HEK293 (cell line): ENCODE results near the gene EIF1B.

Source experiments
- CTCF ChIA-PET: fragments of 350-600 bp; formaldehyde crosslinking; extraction: SDS; loops from one replicate; lab custom pipeline; 2021; ENCODE audit warnings: antibody characterized with exemption; lab: Yijun Ruan, JAX
- POLR2A ChIA-PET: fragments of 300-600 bp; formaldehyde crosslinking; extraction: SDS; loops from one replicate; lab custom pipeline; 2020; ENCODE audit warnings: antibody characterized with exemption, inconsistent platforms; lab: Yijun Ruan, JAX
- H3K27ac ChIP-seq: fragments of 200-500 bp; sonication (Bioruptor generic); 2 replicates; pipeline ENCODE4 v1.5.1; 2014; ENCODE audit warnings: low read depth, low read length, control low read depth, inconsistent platforms; ENCODE audit errors: extremely low read depth
- H3K36me3 ChIP-seq, 2 experiments: fragments of 200-500 bp in 1 of 2; sonication (Bioruptor generic) in 1 of 2; 1 replicate in 1 of 2; 2 replicates in 1 of 2; pipeline ENCODE4 v1.5.1; 2014 to 2017; ENCODE audit warnings: inconsistent platforms in 2 of 2, low read length in 2 of 2; ENCODE audit not compliant: control insufficient read depth in 2 of 2, insufficient read depth in 1 of 2
- H3K4me1 ChIP-seq: fragments of 200-500 bp; sonication (Bioruptor generic); 2 replicates; pipeline ENCODE4 v1.5.1; 2014; ENCODE audit warnings: mild to moderate bottlenecking, low read length, inconsistent platforms; ENCODE audit not compliant: control insufficient read depth, insufficient read depth
- H3K4me3 ChIP-seq: 2 replicates; pipeline ENCODE4 v1.5.1; 2011; ENCODE audit warnings: low read depth, mild to moderate bottlenecking, control low read depth, low read length, moderate library complexity
- H3K9me3 ChIP-seq: fragments of 200-500 bp; sonication (Bioruptor generic); 2 replicates; pipeline ENCODE4 v1.5.1; 2014; ENCODE audit warnings: low read depth, low read length, inconsistent platforms; ENCODE audit not compliant: control insufficient read depth, insufficient read depth
- EGR2 ChIP-seq: fragments of 450-650 bp; formaldehyde crosslinking; IDR thresholded peaks from 2 replicates; pipeline ENCODE4 v1.5.1; 2016; ENCODE audit warnings: low read depth, missing biosample characterization, missing genetic modification characterization
- OVOL3 ChIP-seq: fragments of 450-650 bp; formaldehyde crosslinking; IDR thresholded peaks from 2 replicates; pipeline ENCODE4 v1.5.1; 2016; ENCODE audit warnings: missing biosample characterization, missing genetic modification characterization
- RBAK ChIP-seq: fragments of 450-650 bp; formaldehyde crosslinking; IDR thresholded peaks from 2 replicates; pipeline ENCODE4 v1.5.1; 2016; ENCODE audit warnings: missing biosample characterization, missing genetic modification characterization
- TRIM28 ChIP-seq: IDR thresholded peaks from 2 replicates; pipeline ENCODE4 v1.6.1; 2011; ENCODE audit warnings: low read length, control low read depth, borderline replicate concordance
- YY1 ChIP-seq: fragments of 450-650 bp; formaldehyde crosslinking; IDR thresholded peaks from 2 replicates; pipeline ENCODE4 v1.5.1; 2018; ENCODE audit warnings: missing biosample characterization, missing genetic modification characterization
- YY2 ChIP-seq: fragments of 450-650 bp; formaldehyde crosslinking; IDR thresholded peaks from 2 replicates; pipeline ENCODE4 v1.5.1; 2016; ENCODE audit warnings: missing biosample characterization, missing genetic modification characterization
- ZBTB17 ChIP-seq: fragments of 450-650 bp; formaldehyde crosslinking; IDR thresholded peaks from 2 replicates; pipeline ENCODE4 v1.5.1; 2016; ENCODE audit warnings: missing biosample characterization, missing genetic modification characterization
- ZNF114 ChIP-seq: fragments of 450-650 bp; formaldehyde crosslinking; IDR thresholded peaks from 2 replicates; pipeline ENCODE4 v1.5.0; 2017; ENCODE audit warnings: missing biosample characterization, missing genetic modification characterization
- ZNF211 ChIP-seq: fragments of 450-650 bp; formaldehyde crosslinking; IDR thresholded peaks from 2 replicates; pipeline ENCODE4 v1.5.1; 2016; ENCODE audit warnings: low read depth, missing biosample characterization, missing genetic modification characterization
- ZNF239 ChIP-seq: fragments of 450-650 bp; formaldehyde crosslinking; IDR thresholded peaks from 2 replicates; pipeline ENCODE4 v1.5.1; 2016; ENCODE audit warnings: missing biosample characterization, missing genetic modification characterization
- ZNF529 ChIP-seq: fragments of 450-650 bp; formaldehyde crosslinking; IDR thresholded peaks from 2 replicates; pipeline ENCODE4 v1.5.1; 2017; ENCODE audit warnings: missing genetic modification characterization, missing biosample characterization; ENCODE audit not compliant: insufficient replicate concordance
- ZNF610 ChIP-seq: fragments of 450-650 bp; formaldehyde crosslinking; IDR thresholded peaks from 2 replicates; pipeline ENCODE4 v1.5.1; 2016; ENCODE audit warnings: missing biosample characterization, missing genetic modification characterization, borderline replicate concordance
- ZNF658 ChIP-seq: fragments of 450-650 bp; formaldehyde crosslinking; IDR thresholded peaks from 2 replicates; pipeline ENCODE4; 2016; ENCODE audit warnings: missing biosample characterization, missing genetic modification characterization
- ZNF664 ChIP-seq: fragments of 450-650 bp; formaldehyde crosslinking; IDR thresholded peaks from 2 replicates; pipeline ENCODE4 v1.5.1; 2016; ENCODE audit warnings: missing biosample characterization, missing genetic modification characterization
- ZNF837 ChIP-seq: fragments of 450-650 bp; formaldehyde crosslinking; IDR thresholded peaks from 2 replicates; pipeline ENCODE4 v1.5.1; 2016; ENCODE audit warnings: missing biosample characterization, missing genetic modification characterization
- ZSCAN16 ChIP-seq: fragments of 450-650 bp; formaldehyde crosslinking; IDR thresholded peaks from 2 replicates; pipeline ENCODE4 v1.5.1; 2016; ENCODE audit warnings: missing biosample characterization, missing genetic modification characterization
- TF ChIP-seq, protein P1 (sequence below): fragments of 450-650 bp; IDR thresholded peaks from 2 replicates; pipeline ENCODE4 v1.5.1; 2018; ENCODE audit warnings: missing biosample characterization, mild to moderate bottlenecking, missing genetic modification characterization
- TF ChIP-seq, protein P2 (sequence below): fragments of 450-650 bp; formaldehyde crosslinking; conservative IDR thresholded peaks from 2 replicates; pipeline ENCODE4 v1.5.1; 2016; ENCODE audit warnings: low read depth, missing biosample characterization, missing genetic modification characterization
- TF ChIP-seq, protein P3 (sequence below): fragments of 450-650 bp; formaldehyde crosslinking; IDR thresholded peaks from 2 replicates; pipeline ENCODE4; 2016; ENCODE audit warnings: missing biosample characterization, missing genetic modification characterization

EIF1B gene

DNA sequence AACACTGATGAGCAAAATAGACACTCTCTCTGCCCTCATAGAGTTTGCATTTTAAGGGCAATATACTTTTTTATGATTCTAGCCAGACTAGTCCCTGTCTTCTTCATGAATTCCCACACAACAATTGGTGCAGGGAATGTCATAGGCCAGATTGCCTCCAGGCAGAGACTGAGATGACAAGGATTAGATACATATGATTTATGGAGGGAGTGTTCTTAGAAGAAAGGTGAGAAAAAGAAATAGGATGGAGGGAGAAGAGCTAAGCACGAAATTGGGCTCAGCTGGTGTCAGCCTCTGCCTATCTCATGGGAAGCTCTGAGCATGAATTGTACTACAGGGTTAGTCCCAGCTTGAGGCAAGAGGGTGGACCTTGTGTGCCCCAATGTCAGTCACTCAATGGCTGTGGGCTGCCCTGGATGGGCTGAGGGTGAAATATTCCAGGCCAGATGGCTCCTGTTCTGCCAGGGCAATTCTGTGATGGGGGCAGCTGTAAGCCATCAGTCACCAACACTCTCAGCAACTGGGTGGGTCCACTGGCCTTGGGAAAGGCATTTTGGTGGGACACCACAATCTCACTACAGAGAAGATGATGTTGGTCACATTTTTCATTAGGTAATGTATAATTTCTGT, 31.1 kb downstream of the EIF1B start (continued):
- TF ChIP-seq ZNF239 (tag by site-specific recombination) (no peak), ZNF658 (tag by site-specific recombination) (no peak), ZNF837 (tag by site-specific recombination) (no peak)

DNA sequence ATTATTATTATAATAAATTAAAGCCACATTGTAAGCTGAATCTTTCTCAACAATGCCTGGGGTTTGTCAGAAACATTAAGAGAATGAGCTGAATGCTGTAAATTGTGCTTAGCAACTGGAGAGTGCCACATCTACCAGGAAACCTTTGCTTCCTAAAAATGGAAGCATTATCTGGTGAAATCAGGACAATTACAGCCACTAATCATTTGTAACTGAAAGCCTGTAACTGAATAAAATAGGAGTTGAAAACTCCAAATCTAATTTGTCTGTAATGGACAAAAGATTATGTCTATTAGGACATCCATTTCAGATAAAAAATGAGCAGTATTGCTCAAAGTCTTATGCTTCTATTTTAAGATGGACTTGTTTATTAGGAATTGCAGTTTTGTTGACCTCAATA, 32.2 kb downstream of the EIF1B start:
- Histone ChIP-seq H3K9me3 (no peaks in the 10 kb centered on the region), H3K4me3 (no peak overlapping the region), H3K36me3 (no peaks in the 10 kb centered on the region), H3K27ac (no peak overlapping the region), H3K4me1 (no peaks in the 10 kb centered on the region)
- POLR2A ChIA-PET = no interaction called here
- TF ChIP-seq ZNF664 (tag by site-specific recombination) (no peak), RBAK (tag by site-specific recombination) (no peak), TRIM28 (no peak), EGR2 (no peak), OVOL3 (tag by site-specific recombination) (no peak), ZBTB17 (tag by site-specific recombination) (no peak), YY1 (no peak), ZNF610 (tag by site-specific recombination) (no peak), ZNF114 (tag by site-specific recombination) (no peak), ZSCAN16 (no peak), YY2 (tag by site-specific recombination) (no peak), ZNF211 (tag by site-specific recombination) (no peak), ZNF529 (tag by site-specific recombination) (no peak)
- TF ChIP-seq, protein P1, sequence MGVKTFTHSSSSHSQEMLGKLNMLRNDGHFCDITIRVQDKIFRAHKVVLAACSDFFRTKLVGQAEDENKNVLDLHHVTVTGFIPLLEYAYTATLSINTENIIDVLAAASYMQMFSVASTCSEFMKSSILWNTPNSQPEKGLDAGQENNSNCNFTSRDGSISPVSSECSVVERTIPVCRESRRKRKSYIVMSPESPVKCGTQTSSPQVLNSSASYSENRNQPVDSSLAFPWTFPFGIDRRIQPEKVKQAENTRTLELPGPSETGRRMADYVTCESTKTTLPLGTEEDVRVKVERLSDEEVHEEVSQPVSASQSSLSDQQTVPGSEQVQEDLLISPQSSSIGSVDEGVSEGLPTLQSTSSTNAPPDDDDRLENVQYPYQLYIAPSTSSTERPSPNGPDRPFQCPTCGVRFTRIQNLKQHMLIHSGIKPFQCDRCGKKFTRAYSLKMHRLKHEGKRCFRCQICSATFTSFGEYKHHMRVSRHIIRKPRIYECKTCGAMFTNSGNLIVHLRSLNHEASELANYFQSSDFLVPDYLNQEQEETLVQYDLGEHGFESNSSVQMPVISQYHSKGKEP (tag by site-specific recombination) = no peak
- TF ChIP-seq, protein P2, sequence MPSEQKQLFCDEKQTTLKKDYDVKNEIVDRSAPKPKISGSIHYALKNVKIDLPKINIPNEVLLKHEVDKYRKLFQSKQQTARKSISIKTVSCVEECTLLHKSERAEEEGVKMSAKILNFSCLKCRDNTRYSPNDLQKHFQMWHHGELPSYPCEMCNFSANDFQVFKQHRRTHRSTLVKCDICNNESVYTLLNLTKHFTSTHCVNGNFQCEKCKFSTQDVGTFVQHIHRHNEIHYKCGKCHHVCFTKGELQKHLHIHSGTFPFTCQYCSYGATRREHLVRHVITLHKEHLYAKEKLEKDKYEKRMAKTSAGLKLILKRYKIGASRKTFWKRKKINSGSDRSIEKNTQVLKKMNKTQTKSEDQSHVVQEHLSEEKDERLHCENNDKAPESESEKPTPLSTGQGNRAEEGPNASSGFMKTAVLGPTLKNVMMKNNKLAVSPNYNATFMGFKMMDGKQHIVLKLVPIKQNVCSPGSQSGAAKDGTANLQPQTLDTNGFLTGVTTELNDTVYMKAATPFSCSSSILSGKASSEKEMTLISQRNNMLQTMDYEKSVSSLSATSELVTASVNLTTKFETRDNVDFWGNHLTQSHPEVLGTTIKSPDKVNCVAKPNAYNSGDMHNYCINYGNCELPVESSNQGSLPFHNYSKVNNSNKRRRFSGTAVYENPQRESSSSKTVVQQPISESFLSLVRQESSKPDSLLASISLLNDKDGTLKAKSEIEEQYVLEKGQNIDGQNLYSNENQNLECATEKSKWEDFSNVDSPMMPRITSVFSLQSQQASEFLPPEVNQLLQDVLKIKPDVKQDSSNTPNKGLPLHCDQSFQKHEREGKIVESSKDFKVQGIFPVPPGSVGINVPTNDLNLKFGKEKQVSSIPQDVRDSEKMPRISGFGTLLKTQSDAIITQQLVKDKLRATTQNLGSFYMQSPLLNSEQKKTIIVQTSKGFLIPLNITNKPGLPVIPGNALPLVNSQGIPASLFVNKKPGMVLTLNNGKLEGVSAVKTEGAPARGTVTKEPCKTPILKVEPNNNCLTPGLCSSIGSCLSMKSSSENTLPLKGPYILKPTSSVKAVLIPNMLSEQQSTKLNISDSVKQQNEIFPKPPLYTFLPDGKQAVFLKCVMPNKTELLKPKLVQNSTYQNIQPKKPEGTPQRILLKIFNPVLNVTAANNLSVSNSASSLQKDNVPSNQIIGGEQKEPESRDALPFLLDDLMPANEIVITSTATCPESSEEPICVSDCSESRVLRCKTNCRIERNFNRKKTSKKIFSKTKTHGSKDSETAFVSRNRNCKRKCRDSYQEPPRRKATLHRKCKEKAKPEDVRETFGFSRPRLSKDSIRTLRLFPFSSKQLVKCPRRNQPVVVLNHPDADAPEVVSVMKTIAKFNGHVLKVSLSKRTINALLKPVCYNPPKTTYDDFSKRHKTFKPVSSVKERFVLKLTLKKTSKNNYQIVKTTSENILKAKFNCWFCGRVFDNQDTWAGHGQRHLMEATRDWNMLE = no peak
- TF ChIP-seq, protein P3, sequence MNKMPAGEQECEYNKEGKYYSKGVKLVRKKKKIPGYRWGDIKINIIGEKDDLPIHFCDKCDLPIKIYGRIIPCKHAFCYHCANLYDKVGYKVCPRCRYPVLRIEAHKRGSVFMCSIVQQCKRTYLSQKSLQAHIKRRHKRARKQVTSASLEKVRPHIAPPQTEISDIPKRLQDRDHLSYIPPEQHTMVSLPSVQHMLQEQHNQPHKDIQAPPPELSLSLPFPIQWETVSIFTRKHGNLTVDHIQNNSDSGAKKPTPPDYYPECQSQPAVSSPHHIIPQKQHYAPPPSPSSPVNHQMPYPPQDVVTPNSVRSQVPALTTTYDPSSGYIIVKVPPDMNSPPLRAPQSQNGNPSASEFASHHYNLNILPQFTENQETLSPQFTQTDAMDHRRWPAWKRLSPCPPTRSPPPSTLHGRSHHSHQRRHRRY (tag by site-specific recombination) = no peak
- CTCF ChIA-PET = interaction anchor here (1.8 kb wide), 1 partner anchor 13 kb away, joined by 5 read pairs; no protein-coding TSS in a partner anchor
